ENCODE measurements around the gene DMPK. TPM values are rescaled to one million over a fixed set of nuclear protein-coding genes. Genes with fewer than 3 reads are reported as not detected.

DMPK gene
- total RNA-seq, 2 donors from 2014 or later = 52.8 to 88.2 TPM

- Histone ChIP-seq H3K36me3 (no peaks in the 10 kb centered on the region), H3K27ac (peak overlapping the region; percentile 97 to 99), H3K4me1 (replicated peaks) (peaks cover 34% of the 10 kb centered on the region), H3K9me3 (no peaks in the 10 kb centered on the region), H3K4me3 (peak overlapping the region; percentile 79 to 83), H3K27me3 (replicated peaks; ENCODE audit: insufficient read depth) (no peaks in the 10 kb centered on the region)
- intact Hi-C loops (cut with DNase I) = loop anchor here (5.0 kb wide), 2 partner anchors 49 to 74 kb away; partner anchors contain the start of genes QPCTL and SNRPD2
- DNase-seq (ENCODE audit: low spot score) = no peak
- 44% methylated on average over 16 of the region's 17 CpGs for WGBS
- TF ChIP-seq POLR2AphosphoS5 (IDR thresholded peaks at IDR 0.05) (no peak), CTCF (IDR thresholded peaks at IDR 0.05) (no peak), POLR2A (IDR thresholded peaks at IDR 0.05) (no peak)
Measured at GRCh38 chr19:45766296-45766868, 15.9 kb downstream of the DMPK start.

GRCh38 chr19:45765702-45766295, 16.5 kb downstream of the DMPK start:
- Histone ChIP-seq H3K36me3 (no peaks in the 10 kb centered on the region), H3K9me3 (no peaks in the 10 kb centered on the region), H3K27ac (peak overlapping the region; percentile 97 to 99), H3K27me3 (replicated peaks; ENCODE audit: insufficient read depth) (no peaks in the 10 kb centered on the region), H3K4me1 (replicated peaks) (peaks cover 30% of the 10 kb centered on the region), H3K4me3 (peak overlapping the region in 1 of 2 donors; percentile 79)
- TF ChIP-seq CTCF (IDR thresholded peaks at IDR 0.05) = no peak
- no peak for TF ChIP-seq POLR2A (IDR thresholded peaks at IDR 0.05)
- TF ChIP-seq POLR2AphosphoS5 (IDR thresholded peaks at IDR 0.05) = no peak
- DNase-seq (ENCODE audit: low spot score) = no peak
- intact Hi-C loops (cut with DNase I) = loop anchor here (5.0 kb wide), 2 partner anchors 48 to 73 kb away; partner anchors contain the start of genes QPCTL and SNRPD2
- WGBS = 56% methylated on average over 23 of the region's 23 CpGs

GRCh38 chr19:45764945-45765701, 17.2 kb downstream of the DMPK start:
- Histone ChIP-seq H3K36me3 (no peaks in the 10 kb centered on the region), H3K9me3 (no peaks in the 10 kb centered on the region), H3K4me1 (replicated peaks) (peaks cover 29% of the 10 kb centered on the region), H3K27ac (peak overlapping the region; percentile 36 to 99), H3K4me3 (no peak overlapping the region), H3K27me3 (replicated peaks; ENCODE audit: insufficient read depth) (no peaks in the 10 kb centered on the region)
- 61% methylated on average over 21 of the region's 21 CpGs for WGBS
- intact Hi-C loops (cut with DNase I) = loop anchor here (5.0 kb wide), 2 partner anchors 48 to 73 kb away; partner anchors contain the start of genes QPCTL and SNRPD2
- TF ChIP-seq POLR2A (IDR thresholded peaks at IDR 0.05) (no peak), CTCF (IDR thresholded peaks at IDR 0.05) (no peak), POLR2AphosphoS5 (IDR thresholded peaks at IDR 0.05) (no peak)
- DNase-seq (ENCODE audit: low spot score) = no peak

GRCh38 chr19:45764475-45764874, 17.8 kb downstream of the DMPK start:
- peak overlapping the region; percentile 36 to 99 for H3K27ac ChIP-seq
- DNase-seq (ENCODE audit: low spot score) = no peak
- H3K4me1 ChIP-seq (replicated peaks) = peaks cover 29% of the 10 kb centered on the region
- no peaks in the 10 kb centered on the region for H3K36me3 ChIP-seq
- WGBS = 47% methylated on average over 6 of the region's 6 CpGs
- no peaks in the 10 kb centered on the region for H3K9me3 ChIP-seq
- no peak for TF ChIP-seq POLR2AphosphoS5 (IDR thresholded peaks at IDR 0.05)
- TF ChIP-seq CTCF (IDR thresholded peaks at IDR 0.05) = no peak
- TF ChIP-seq POLR2A (IDR thresholded peaks at IDR 0.05) = no peak
- H3K27me3 ChIP-seq (replicated peaks; ENCODE audit: insufficient read depth) = no peaks in the 10 kb centered on the region
- intact Hi-C loops (cut with DNase I) = no loop called here
- no peak overlapping the region for H3K4me3 ChIP-seq
